GM21515 (cell line): ENCODE results near the gene MBNL2.

Experiments used
- ATAC-seq: cut with Tn5 transposase; IDR thresholded peaks from one replicate; pipeline ENCODE4 v1.9.1; 2021; ENCODE audit not compliant: unreplicated experiment

MBNL2 gene

GRCh38 chr13:97321616-97322321 is 99.6 kb downstream of the MBNL2 start:
- no peak for ATAC-seq

- ATAC-seq = no peak
Measured at GRCh38 chr13:97322740-97323342, 100.7 kb downstream of the MBNL2 start.

GRCh38 chr13:97324115-97324514 is 102.0 kb downstream of the MBNL2 start:
- no peak for ATAC-seq

GRCh38 chr13:97325738-97326137 is 103.6 kb downstream of the MBNL2 start:
- ATAC-seq = no peak

GRCh38 chr13:97327086-97327485 is 105.0 kb downstream of the MBNL2 start:
- ATAC-seq = no peak

- no peak for ATAC-seq
Measured at GRCh38 chr13:97327506-97328221, 105.5 kb downstream of the MBNL2 start.

- ATAC-seq = no peak
Measured at GRCh38 chr13:97328222-97328790, 106.2 kb downstream of the MBNL2 start.

GRCh38 chr13:97329331-97329730 is 107.2 kb downstream of the MBNL2 start:
- ATAC-seq = no peak

- ATAC-seq = no peak
Measured at GRCh38 chr13:97330448-97330847, 108.3 kb downstream of the MBNL2 start.

- no peak for ATAC-seq
Measured at GRCh38 chr13:97332742-97333141, 110.6 kb downstream of the MBNL2 start.

- ATAC-seq = no peak
Measured at GRCh38 chr13:97333983-97334382, 111.8 kb downstream of the MBNL2 start.

- no peak for ATAC-seq
Measured at GRCh38 chr13:97334690-97335089, 112.6 kb downstream of the MBNL2 start.

- no peak for ATAC-seq
Measured at GRCh38 chr13:97335488-97336134, 113.5 kb downstream of the MBNL2 start.

- no peak for ATAC-seq
Measured at GRCh38 chr13:97337985-97338499, 115.9 kb downstream of the MBNL2 start.

GRCh38 chr13:97338571-97338970 is 116.4 kb downstream of the MBNL2 start:
- no peak for ATAC-seq

- ATAC-seq = no peak
Measured at GRCh38 chr13:97339019-97339987, 117.2 kb downstream of the MBNL2 start.

- no peak for ATAC-seq
Measured at GRCh38 chr13:97339988-97340749, 118.0 kb downstream of the MBNL2 start.

- ATAC-seq = no peak
Measured at GRCh38 chr13:97341135-97341534, 119.0 kb downstream of the MBNL2 start.

GRCh38 chr13:97342136-97342535 is 120.0 kb downstream of the MBNL2 start:
- ATAC-seq = no peak
